ENCODE measurements around the gene CAMK2B.

GRCh38 chr7:44219371-44220045 lies 105.9 kb downstream of the CAMK2B start:
- TF ChIP-seq POLR2A (IDR thresholded peaks at IDR 0.05) = no peak
- TF ChIP-seq, protein P1, sequence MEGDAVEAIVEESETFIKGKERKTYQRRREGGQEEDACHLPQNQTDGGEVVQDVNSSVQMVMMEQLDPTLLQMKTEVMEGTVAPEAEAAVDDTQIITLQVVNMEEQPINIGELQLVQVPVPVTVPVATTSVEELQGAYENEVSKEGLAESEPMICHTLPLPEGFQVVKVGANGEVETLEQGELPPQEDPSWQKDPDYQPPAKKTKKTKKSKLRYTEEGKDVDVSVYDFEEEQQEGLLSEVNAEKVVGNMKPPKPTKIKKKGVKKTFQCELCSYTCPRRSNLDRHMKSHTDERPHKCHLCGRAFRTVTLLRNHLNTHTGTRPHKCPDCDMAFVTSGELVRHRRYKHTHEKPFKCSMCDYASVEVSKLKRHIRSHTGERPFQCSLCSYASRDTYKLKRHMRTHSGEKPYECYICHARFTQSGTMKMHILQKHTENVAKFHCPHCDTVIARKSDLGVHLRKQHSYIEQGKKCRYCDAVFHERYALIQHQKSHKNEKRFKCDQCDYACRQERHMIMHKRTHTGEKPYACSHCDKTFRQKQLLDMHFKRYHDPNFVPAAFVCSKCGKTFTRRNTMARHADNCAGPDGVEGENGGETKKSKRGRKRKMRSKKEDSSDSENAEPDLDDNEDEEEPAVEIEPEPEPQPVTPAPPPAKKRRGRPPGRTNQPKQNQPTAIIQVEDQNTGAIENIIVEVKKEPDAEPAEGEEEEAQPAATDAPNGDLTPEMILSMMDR (IDR thresholded peaks at IDR 0.05) = no peak

All from thyroid gland (tissue), 4 donors.